ENCODE results near the gene DGKD.

- no peak for TF ChIP-seq CTCF (IDR thresholded peaks at IDR 0.05)
- TF ChIP-seq POLR2A (IDR thresholded peaks at IDR 0.05), result no peak
These were observed 41.4 kb upstream of the DGKD start for GRCh38 chr2:233312874-233313273.

All from prostate gland (tissue), 2 donors.